Neural progenitor cell (in vitro differentiated cells): Measurements from ENCODE around the gene SEL1L2.

Experiments
- CTCF ChIP-seq: fragments of 200-600 bp; sonication (generic); IDR thresholded peaks from 2 replicates; pipeline ENCODE4 v1.5.1; 2017; ENCODE audit warnings: antibody characterized with exemption, mild to moderate bottlenecking
- EZH2 ChIP-seq: fragments of 200-600 bp; sonication (generic); IDR thresholded peaks from 2 replicates; pipeline ENCODE4 v1.6.1; 2017; ENCODE audit warnings: antibody characterized with exemption, mild to moderate bottlenecking, moderate library complexity
- EZH2phosphoT487 ChIP-seq: fragments of 200-600 bp; sonication (generic); IDR thresholded peaks from 2 replicates; pipeline ENCODE4 v1.6.1; 2017; ENCODE audit warnings: antibody characterized with exemption

- TF ChIP-seq CTCF (no peak), EZH2 (no peak), EZH2phosphoT487 (no peak)
These were observed 122.1 kb downstream of the SEL1L2 start for GRCh38 chr20:13868331-13868730.
